Ishikawa (cell line): Measurements from ENCODE around the gene PLD6.

Source experiments
- CEBPB ChIP-seq: IDR thresholded peaks from 2 replicates; pipeline ENCODE4 v1.6.1; 2012
- CREB1 ChIP-seq: IDR thresholded peaks from 2 replicates; pipeline ENCODE4 v1.6.1; 2012; ENCODE audit warnings: low read depth
- EGR1 ChIP-seq: IDR thresholded peaks from 2 replicates; pipeline ENCODE4 v1.6.1; 2012
- EP300 ChIP-seq: IDR thresholded peaks from 2 replicates; pipeline ENCODE4 v1.6.1; 2012; ENCODE audit warnings: borderline replicate concordance
- FOXM1 ChIP-seq: IDR thresholded peaks from 2 replicates; pipeline ENCODE4 v1.6.1; 2012; ENCODE audit warnings: low read depth, borderline replicate concordance
- NFIC ChIP-seq: IDR thresholded peaks from 2 replicates; pipeline ENCODE4 v1.6.1; 2012
- RAD21 ChIP-seq: IDR thresholded peaks from 2 replicates; pipeline ENCODE4 v1.6.1; 2012; ENCODE audit warnings: low read depth
- TAF1 ChIP-seq: IDR thresholded peaks from 2 replicates; pipeline ENCODE4 v1.6.1; 2012; ENCODE audit warnings: low read depth, mild to moderate bottlenecking
- TCF12 ChIP-seq: IDR thresholded peaks from 2 replicates; pipeline ENCODE4 v1.6.1; 2012; ENCODE audit warnings: low read depth
- TEAD4 ChIP-seq: IDR thresholded peaks from 2 replicates; pipeline ENCODE4 v1.6.1; 2012
- YY1 ChIP-seq: IDR thresholded peaks from 2 replicates; pipeline ENCODE4 v1.6.1; 2012; ENCODE audit warnings: low read depth
- ZBTB7A ChIP-seq: IDR thresholded peaks from 2 replicates; pipeline ENCODE4 v1.6.1; 2012; ENCODE audit warnings: low read depth
- TF ChIP-seq, protein P1 (sequence below): IDR thresholded peaks from 2 replicates; pipeline ENCODE4 v1.6.1; 2012
- TF ChIP-seq, protein P2 (sequence below): IDR thresholded peaks from 2 replicates; pipeline ENCODE4 v1.6.1; 2012
- TF ChIP-seq, protein P3 (sequence below): IDR thresholded peaks from 2 replicates; pipeline ENCODE4 v1.6.1; 2012; ENCODE audit warnings: low read depth, mild to moderate bottlenecking

PLD6 gene

DNA sequence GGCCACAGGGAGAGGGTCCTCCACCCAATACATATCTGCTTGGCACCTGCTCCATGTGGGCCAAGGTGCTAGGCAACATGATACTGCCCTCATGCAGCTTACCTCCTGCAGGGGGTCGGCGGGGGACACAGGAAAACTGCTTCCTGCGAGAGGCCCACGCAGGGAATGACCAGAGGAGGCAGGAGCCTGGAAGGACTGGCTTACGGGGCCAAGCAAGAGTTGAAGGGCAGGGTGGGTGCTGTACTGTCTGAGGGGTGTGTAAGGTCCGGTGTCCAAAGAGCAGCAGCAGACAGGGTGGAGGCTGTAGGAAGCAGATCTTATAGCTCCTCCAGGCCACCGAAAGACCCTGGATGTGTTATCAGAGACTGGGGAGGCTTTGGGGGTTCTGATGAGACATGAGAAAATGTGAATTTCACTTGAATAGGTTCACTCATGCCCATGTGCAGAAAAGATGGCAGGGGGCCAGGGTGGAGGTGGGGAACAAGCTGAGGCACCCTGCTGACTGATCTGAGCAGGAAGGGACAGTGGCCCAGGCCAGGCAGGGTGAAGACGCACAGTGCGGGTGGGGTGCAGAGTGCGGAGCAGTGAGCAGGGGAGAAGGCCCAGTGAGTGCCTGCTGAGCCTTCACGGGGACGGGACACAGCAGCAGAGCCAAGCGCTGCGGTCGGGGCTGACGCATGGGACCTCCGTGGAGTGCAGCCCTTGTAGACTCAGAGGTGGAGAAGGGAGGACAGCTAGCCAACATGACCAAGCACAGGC lies 22.6 kb upstream of the PLD6 start:
- TF ChIP-seq, protein P1, sequence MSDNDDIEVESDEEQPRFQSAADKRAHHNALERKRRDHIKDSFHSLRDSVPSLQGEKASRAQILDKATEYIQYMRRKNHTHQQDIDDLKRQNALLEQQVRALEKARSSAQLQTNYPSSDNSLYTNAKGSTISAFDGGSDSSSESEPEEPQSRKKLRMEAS = no peak
- TF ChIP-seq, protein P2, sequence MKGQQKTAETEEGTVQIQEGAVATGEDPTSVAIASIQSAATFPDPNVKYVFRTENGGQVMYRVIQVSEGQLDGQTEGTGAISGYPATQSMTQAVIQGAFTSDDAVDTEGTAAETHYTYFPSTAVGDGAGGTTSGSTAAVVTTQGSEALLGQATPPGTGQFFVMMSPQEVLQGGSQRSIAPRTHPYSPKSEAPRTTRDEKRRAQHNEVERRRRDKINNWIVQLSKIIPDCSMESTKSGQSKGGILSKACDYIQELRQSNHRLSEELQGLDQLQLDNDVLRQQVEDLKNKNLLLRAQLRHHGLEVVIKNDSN = no peak
- TF ChIP-seq ZBTB7A (no peak), CEBPB (no peak), NFIC (no peak), FOXM1 (no peak), TAF1 (no peak)
- TF ChIP-seq, protein P3, sequence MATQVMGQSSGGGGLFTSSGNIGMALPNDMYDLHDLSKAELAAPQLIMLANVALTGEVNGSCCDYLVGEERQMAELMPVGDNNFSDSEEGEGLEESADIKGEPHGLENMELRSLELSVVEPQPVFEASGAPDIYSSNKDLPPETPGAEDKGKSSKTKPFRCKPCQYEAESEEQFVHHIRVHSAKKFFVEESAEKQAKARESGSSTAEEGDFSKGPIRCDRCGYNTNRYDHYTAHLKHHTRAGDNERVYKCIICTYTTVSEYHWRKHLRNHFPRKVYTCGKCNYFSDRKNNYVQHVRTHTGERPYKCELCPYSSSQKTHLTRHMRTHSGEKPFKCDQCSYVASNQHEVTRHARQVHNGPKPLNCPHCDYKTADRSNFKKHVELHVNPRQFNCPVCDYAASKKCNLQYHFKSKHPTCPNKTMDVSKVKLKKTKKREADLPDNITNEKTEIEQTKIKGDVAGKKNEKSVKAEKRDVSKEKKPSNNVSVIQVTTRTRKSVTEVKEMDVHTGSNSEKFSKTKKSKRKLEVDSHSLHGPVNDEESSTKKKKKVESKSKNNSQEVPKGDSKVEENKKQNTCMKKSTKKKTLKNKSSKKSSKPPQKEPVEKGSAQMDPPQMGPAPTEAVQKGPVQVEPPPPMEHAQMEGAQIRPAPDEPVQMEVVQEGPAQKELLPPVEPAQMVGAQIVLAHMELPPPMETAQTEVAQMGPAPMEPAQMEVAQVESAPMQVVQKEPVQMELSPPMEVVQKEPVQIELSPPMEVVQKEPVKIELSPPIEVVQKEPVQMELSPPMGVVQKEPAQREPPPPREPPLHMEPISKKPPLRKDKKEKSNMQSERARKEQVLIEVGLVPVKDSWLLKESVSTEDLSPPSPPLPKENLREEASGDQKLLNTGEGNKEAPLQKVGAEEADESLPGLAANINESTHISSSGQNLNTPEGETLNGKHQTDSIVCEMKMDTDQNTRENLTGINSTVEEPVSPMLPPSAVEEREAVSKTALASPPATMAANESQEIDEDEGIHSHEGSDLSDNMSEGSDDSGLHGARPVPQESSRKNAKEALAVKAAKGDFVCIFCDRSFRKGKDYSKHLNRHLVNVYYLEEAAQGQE = no peak

DNA sequence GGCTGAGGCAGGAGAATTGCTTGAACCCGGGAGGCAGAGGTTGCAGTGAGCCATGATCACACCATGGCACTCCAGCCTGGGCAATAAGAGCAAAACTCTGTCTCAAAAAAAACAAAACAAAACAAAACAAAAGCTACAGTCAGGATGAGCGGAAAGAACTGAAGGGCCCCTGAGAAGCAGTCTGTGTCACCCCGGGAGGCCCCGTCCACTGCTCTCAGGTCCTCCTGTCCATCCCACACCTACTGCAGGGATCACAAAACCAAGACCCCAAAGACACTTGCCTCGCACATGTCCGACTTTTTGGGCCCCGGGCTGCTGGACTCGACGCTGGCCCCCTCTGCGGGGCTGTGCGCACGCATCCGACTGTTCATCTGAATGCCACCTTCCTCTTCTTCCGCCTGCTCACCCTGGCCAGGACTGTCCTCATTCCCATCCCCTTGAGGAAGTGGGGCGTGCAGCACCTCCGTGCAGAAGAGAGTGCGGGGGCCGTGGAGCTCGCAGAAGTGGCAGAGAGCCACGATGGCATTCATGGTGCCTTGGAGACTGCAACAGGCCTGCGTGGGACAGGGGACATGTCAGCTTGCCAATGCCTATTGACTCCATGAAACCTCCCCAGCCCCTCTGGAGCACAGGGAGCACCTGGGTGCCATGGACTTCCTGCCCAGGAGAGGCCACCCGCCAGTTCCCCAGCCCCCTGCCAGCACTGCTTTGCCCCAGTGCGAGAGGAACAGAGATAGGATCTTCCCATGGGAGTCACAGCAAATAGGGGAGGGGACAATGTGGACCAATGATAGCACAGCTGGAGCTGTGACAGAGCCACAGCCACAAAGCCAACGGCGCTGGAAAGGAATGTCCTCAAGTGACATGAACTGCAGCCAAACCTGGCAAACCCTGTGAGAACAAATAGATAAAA lies 21.7 kb upstream of the PLD6 start:
- TF ChIP-seq YY1 = no peak
- TF ChIP-seq EP300 = no peak
- no peak for TF ChIP-seq NFIC

DNA sequence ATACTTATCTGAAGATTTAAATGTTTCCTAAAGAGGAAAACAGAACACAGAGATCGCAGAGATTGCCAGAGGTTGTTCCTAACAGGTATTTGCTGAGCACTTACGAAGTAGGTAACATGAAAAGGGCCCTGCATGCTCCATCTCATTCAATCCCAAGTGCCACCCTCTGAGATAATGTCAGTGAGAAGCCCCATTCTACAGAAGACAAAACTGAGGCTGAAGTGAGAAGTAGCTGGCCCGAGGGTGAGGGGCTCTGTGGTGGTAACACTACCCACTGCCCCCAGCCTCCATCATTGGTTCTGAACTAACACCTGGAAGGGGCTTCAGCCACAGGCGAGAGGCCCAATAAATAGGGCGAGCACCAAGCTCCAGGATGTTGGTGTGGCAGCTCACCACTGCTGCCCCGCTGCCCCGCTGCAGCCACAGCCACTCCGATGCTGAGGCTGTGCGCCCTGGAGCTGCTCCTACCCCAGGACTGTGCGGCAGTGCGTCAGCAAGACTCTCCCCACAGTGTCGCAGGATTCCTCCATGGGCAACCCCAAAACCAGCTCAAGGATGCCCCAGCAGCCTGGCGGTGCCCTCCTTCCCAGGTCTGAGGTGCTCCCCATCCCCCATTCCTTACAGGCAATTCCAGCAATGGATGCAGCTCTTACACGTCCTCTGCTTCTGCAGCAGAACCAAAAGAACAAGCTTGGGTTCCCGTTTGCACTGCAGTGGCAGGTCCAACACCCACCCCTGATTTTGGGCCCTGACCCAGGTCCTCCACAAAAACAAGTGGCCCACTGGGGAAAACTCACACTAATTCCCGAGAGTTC lies 20.5 kb upstream of the PLD6 start:
- no peak for TF ChIP-seq EGR1
- no peak for TF ChIP-seq RAD21
- TF ChIP-seq, protein P2 = no peak
- no peak for TF ChIP-seq CEBPB
- no peak for TF ChIP-seq TAF1
- TF ChIP-seq YY1 = no peak
- TF ChIP-seq, protein P3 = no peak
- TF ChIP-seq FOXM1 = no peak
- TF ChIP-seq TEAD4 = no peak
- TF ChIP-seq, protein P1 = no peak
- no peak for TF ChIP-seq EP300
- TF ChIP-seq CREB1 = no peak
- no peak for TF ChIP-seq TCF12

DNA sequence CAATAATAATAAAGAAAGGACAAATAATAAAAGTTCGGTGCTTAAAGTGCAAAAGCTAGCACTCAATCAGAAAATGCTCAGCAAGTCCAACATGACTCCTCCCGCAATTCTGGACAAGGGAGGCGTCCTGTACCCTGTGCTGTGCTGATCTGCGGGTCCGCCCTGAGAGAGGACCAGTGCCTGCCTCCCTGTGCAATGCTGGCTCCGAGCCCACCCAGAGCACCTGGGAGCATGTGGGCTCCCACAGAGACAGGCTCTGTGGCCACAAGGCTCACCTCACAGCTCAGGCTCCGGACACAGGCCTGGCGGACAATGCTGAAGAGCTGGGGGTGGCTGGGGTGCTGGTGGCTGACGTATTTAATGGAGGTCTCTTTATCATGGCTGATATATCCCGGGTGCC lies 19.8 kb upstream of the PLD6 start:
- TF ChIP-seq EP300 (no peak), YY1 (no peak), TEAD4 (no peak), ZBTB7A (no peak), TAF1 (no peak), RAD21 (no peak), FOXM1 (no peak), NFIC (no peak), CREB1 (no peak), CEBPB (no peak), EGR1 (no peak)
- TF ChIP-seq, protein P2 = no peak
- TF ChIP-seq, protein P1 = no peak
- TF ChIP-seq, protein P3 = no peak
